HG03558 (cell line): ENCODE measurements around the gene KIF12.

Experiments used
- ATAC-seq: cut with Tn5 transposase; IDR thresholded peaks from one replicate; pipeline ENCODE4 v1.9.1; 2021; ENCODE audit warnings: moderate number of reproducible peaks; ENCODE audit not compliant: unreplicated experiment; ENCODE audit errors: extremely low read depth

The KIF12 gene

GRCh38 chr9:114072184-114073140, 26.6 kb downstream of the KIF12 start:
- no peak for ATAC-seq

DNA sequence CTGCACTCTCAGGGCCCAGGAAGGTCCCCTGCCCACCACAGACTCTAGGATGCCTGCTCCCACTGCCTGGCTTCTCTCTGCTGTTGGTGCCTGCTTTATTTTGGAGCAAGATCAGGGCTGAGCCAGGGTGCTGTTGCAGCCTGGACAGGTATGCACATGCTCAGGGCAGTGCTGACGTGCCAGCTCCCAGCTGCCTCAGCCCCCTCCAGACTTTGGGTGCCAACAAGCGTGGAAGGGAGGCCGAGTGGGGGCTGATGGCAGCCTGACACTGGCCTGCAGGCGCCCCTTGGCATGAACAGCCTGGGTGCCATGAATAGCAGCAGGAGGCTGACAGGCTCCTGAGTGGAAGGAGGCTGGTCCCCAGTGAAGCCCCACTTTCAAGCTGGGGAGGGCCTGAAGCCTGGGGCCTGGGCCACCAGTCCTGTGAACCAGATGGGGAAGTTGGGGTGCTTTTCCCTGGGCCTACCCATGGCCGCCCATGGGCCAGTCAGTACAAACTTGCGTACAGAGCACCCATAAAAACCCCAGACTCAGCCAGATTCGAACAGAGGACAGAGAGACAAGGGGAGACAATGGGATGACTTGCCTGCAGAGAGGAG, 27.8 kb downstream of the KIF12 start:
- ATAC-seq = no peak

- ATAC-seq = no peak
These were observed 28.6 kb downstream of the KIF12 start for GRCh38 chr9:114070188-114071103.

GRCh38 chr9:114069476-114070187, 29.5 kb downstream of the KIF12 start:
- no peak for ATAC-seq

DNA sequence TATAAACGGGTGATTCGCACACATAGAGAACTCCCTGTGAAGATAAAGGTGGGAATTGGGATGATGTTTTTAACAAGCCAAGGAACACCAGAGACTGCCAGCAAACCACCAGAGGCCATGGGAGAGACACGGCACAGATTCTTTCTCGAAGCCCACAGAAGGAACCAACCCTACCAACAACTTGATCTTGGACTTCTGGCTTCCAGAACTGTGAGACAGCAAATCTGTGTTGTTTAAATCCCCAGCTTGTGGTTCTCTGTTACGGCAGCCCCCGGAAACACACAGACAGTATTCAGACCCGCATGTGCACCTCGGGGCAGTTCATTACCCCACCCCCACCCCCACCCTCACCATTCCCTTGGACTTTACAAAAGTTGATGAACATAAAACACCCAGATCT, 33.8 kb downstream of the KIF12 start:
- no peak for ATAC-seq

DNA sequence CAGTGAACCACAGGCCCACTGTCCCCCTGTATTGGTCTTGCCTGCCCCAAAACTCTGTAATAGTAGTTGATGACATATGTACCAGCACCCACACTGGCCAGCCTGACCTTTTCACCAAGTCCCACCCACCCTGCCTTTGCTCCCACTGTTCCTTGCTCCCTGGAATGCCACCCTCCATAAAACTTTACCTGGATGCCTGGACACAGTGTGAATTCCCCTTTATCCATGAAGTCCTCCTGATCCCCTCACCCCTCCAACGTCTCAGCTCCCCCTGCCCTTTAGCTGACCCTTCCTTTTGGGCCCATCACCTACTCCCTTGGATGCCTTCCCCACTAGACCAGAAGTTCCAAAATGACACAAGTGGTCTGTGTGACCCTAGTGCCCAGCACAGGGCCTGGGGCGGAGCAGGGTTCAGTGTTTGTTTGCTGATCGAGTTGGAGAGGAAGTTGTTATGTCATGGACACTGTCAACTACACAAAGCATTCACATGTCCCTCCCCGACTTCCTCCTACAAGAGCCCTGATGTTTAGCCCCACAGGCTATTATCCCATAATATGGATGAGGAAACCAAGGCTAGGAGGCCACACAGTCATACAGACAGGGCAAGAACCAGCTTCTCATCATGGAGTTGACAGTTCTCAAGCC, 37.1 kb downstream of the KIF12 start:
- no peak for ATAC-seq

- ATAC-seq = no peak
These were observed 37.8 kb downstream of the KIF12 start for GRCh38 chr9:114061292-114061691.

- ATAC-seq = no peak
These were observed 38.4 kb downstream of the KIF12 start for GRCh38 chr9:114060711-114061110.

- no peak for ATAC-seq
These were observed 39.0 kb downstream of the KIF12 start for GRCh38 chr9:114060070-114060469.

DNA sequence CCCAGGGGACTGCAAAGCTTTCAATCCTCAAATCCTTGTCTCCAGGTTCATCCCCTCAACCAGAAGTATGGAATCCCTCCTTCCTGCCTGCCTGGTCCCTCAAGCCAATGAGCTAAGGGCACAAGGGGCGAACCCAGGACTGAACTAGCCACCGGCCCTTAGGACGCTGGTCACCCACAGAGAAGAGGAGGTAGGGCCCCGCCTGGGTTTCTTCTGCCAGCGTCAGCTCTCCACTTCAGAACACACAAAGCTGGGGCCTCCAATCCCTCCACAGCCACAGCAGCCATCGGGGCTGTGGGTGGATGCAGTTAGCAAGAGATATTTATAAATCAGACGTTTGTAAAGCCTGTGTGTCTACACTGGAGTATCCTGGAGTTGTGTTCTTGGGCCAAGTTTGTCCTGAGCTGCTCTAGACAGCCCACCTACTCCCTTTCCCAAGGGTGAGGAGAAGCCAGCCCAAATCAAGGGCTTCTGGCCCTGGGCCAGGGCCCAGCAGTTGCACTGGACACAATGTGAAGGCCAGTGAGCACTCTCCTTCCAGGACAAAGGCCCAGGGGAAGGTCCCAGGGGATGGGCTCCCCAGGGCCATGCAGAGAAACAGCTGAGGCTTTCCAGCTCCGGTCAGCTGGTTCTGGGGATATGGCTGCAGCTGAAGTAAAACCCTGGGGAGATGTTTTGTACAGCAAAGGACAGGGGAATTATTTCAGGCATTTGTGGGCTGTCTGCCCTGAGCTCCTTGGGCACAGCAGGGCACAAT, 39.9 kb downstream of the KIF12 start:
- ATAC-seq = no peak

- ATAC-seq = no peak
These were observed 40.4 kb downstream of the KIF12 start for GRCh38 chr9:114058688-114059046.

GRCh38 chr9:114057161-114057885, 41.8 kb downstream of the KIF12 start:
- no peak for ATAC-seq

DNA sequence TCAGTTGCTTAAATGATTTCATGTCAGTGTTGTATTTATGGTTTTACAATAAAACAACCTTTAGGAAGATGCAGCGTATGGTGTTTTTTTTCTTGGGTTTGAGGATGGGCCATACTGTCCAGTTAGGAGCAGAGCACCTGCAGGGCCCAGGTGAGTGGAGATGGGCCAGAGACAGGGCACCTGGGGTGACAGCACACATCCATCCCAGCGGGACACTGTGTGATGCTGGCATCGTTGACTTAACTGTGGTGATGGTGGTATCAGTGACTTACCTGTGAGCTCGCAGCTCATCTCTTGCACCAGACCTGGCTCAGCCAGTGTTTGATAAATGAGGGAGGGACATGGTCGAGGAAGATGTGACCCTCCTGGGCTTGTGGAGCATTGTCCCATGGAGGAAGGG, 42.6 kb downstream of the KIF12 start:
- ATAC-seq = no peak

- ATAC-seq = no peak
These were observed 43.2 kb downstream of the KIF12 start for GRCh38 chr9:114055894-114056293.

GRCh38 chr9:114055061-114055460, 44.0 kb downstream of the KIF12 start:
- no peak for ATAC-seq

GRCh38 chr9:114054191-114054690, 44.9 kb downstream of the KIF12 start:
- ATAC-seq = no peak

- ATAC-seq = no peak
These were observed 45.7 kb downstream of the KIF12 start for GRCh38 chr9:114053246-114054005.
